Bronchial epithelial cell (primary cell): ENCODE results near the gene GSTO1. TPM values are rescaled to one million over a fixed set of nuclear protein-coding genes. Genes with fewer than 3 reads are reported as not detected.

ENCODE experiments used
- DNase-seq: peaks from one replicate; pipeline ENCODE4 v3.0.0-alpha.2; 2010; ENCODE audit warnings: low read depth
- FAIRE-seq: peaks from 2 replicates; lab custom pipeline; 2011; peaks lifted over from hg19 to GRCh38; lab: Jason Lieb, UNC
- H3K27me3 ChIP-seq: 2 replicates; pipeline ENCODE4 v1.5.1; 2011; ENCODE audit warnings: low read length; ENCODE audit not compliant: control insufficient read depth, insufficient read depth
- H3K36me3 ChIP-seq: 2 replicates; pipeline ENCODE4 v1.5.1; 2011; ENCODE audit warnings: low read length; ENCODE audit not compliant: control insufficient read depth, insufficient read depth
- H3K4me3 ChIP-seq: 2 replicates; pipeline ENCODE4 v1.5.1; 2011; ENCODE audit warnings: mild to moderate bottlenecking, low read depth, low read length, control low read depth
- total RNA-seq: library from RNA; depleted of rRNA; stranded (reverse); fragments of >200 nt; gene quantifications from 2 replicates; pipeline ENCODE4 v1.2.1, GENCODE V29; 2014
- TF ChIP-seq, protein P1 (sequence below): IDR thresholded peaks from 2 replicates; pipeline ENCODE4 v1.5.1; 2011; ENCODE audit warnings: mild to moderate bottlenecking, moderate library complexity, low read length, control low read depth, inconsistent platforms; ENCODE audit not compliant: insufficient read depth, severe bottlenecking

Gene GSTO1
- total RNA-seq, 1 donor from 2014 or later = 158 TPM

DNA sequence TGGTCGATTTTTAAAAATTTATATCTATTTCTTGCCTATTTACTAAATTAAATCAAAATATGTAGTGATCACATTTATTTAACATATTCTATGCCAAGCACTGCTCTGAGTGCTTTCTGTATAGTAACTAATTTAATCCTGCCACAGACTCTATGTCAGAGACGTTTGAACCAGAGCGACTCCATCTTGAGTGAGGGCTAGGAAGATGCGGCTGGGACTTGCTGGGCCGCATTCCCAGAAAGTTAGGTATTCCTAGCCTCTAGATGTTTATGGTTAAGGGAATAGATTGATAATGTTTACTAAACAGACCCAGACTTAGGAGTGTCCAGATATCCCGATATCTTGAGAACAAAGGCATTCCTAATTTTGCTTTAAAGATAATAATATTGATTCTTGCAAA lies 3.2 kb upstream of the GSTO1 start:
- FAIRE-seq (no peak), DNase-seq (no peak)
- Histone ChIP-seq H3K4me3 (no peak overlapping the region), H3K27me3 (no peaks in the 10 kb centered on the region), H3K36me3 (no peaks in the 10 kb centered on the region)
- TF ChIP-seq, protein P1, sequence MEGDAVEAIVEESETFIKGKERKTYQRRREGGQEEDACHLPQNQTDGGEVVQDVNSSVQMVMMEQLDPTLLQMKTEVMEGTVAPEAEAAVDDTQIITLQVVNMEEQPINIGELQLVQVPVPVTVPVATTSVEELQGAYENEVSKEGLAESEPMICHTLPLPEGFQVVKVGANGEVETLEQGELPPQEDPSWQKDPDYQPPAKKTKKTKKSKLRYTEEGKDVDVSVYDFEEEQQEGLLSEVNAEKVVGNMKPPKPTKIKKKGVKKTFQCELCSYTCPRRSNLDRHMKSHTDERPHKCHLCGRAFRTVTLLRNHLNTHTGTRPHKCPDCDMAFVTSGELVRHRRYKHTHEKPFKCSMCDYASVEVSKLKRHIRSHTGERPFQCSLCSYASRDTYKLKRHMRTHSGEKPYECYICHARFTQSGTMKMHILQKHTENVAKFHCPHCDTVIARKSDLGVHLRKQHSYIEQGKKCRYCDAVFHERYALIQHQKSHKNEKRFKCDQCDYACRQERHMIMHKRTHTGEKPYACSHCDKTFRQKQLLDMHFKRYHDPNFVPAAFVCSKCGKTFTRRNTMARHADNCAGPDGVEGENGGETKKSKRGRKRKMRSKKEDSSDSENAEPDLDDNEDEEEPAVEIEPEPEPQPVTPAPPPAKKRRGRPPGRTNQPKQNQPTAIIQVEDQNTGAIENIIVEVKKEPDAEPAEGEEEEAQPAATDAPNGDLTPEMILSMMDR = no peak

DNA sequence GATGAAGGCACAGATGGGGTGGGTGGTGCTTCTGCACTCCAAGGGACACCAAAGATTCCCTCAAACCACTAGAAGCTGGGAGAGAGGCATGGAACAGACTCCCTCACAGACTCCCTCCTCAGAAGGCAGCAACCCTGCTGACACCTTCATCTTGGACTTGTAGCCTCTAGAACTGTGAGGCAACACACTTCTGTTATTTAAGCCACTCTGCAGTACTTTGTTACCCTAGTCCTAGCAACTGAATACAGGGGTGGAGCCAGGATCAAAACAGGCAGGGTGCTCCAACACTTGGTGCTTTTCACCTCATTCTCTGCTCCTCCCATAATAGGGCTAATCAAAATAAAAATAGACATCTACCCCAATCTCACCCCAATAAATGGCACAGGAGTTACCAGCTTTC lies 2.3 kb upstream of the GSTO1 start:
- Histone ChIP-seq H3K27me3 (no peaks in the 10 kb centered on the region), H3K36me3 (no peaks in the 10 kb centered on the region), H3K4me3 (no peak overlapping the region)
- TF ChIP-seq, protein P1 = no peak
- FAIRE-seq (no peak), DNase-seq (no peak)

DNA sequence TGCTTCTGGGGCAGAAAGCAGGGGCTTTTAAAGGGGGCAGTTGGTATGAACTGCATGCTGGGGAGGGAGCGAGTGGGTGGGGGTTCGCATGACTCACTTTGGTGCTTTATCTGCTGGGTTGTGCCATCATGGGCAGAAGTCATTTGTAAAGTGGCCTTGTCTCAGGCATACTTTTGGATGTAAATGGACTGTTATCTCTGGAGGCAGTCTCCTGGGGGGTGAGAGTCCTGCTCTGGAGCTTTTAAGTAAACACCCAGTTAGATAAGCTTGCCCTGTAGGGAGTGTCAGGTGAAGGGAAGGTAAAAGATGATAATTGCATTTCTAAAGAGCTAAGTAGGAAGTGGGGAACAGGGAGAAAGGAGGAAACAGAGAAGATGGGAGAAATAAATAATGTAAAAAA lies 1.6 kb upstream of the GSTO1 start:
- TF ChIP-seq, protein P1 = no peak
- FAIRE-seq (no peak), DNase-seq (no peak)
- H3K36me3 ChIP-seq = peaks cover under 1% of the 10 kb centered on the region
- no peak overlapping the region for H3K4me3 ChIP-seq
- H3K27me3 ChIP-seq = no peaks in the 10 kb centered on the region

DNA sequence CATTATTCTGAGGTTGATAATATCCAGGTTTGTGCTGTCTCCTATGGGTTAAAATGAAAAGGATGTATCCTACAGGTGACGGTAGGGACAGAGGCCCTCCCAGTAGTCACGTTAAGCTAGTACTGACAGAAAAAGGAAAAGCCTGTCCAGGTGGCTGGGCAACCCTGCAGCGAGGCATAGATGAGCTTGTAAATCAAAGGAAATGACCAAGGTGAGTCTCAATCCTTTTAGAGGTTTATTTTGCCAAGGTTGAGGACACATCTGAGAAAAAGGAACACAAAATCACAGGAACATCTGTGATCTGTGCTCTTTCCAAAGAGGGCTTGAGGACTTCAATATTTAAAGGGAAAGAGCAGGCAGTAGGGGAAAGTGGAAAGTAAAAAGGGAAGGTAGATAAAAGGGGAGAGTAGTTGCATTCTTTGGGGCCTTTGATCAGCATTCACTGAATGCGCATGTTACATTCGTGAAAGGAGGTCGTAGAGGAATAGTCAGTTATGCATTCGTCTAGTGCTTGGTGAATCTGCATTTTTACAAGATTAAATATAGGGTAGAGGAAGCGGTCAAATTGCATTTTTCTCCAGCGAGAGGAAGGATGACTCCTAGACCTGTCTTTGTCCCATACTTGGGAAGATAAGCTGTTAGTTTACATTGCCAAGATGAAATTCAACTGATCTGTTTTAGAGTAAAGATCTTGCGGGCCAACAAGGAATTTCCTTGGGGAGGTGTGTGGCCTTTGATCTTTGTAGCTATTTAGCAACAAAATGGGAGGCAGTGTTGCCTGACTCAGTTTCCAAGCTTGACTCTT lies 884 bp upstream of the GSTO1 start:
- FAIRE-seq = no peak
- Histone ChIP-seq H3K36me3 (peaks cover 3% of the 10 kb centered on the region), H3K4me3 (peak overlapping the region; percentile 87), H3K27me3 (no peaks in the 10 kb centered on the region)
- no peak for DNase-seq
- TF ChIP-seq, protein P1 = no peak

DNA sequence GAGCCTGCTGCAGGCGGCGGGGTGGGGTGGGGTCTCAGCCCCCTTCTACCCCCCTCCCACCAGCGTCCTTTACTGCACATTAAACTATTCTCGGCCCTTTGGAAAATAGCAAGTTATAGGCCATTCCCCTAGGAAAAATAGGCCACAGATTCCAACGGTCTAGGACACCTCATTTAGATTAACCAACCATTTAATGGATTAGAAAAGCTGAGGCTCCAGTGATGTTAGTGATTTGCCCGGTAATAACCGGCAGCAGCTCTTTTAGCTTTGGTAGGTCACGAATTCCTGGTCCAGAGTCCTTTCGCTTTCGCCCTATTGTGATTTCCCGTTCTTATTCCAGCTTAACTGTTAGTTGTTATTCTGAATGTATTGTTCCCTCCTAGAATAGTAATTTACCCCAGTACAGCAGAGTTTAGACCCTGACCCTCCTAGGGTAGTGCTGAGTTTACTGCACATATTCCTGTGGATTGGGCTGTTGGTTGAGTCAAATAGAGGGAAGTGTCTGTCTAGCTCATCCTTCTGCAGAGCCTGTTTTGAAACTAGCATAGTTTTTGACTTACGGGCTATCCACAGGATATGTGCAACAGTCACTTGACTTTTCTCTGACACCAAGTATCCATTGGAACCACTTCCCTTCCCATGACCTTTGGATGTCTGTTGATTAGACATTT lies 754 bp downstream of the GSTO1 start:
- Histone ChIP-seq H3K4me3 (peak overlapping the region; percentile 87), H3K36me3 (peaks cover 3% of the 10 kb centered on the region), H3K27me3 (no peaks in the 10 kb centered on the region)
- TF ChIP-seq, protein P1 = no peak
- FAIRE-seq (no peak), DNase-seq (peak; percentile 74)
